Loucy (cell line): ENCODE data around the gene LCOR.

ENCODE experiments used
- H2AFZ ChIP-seq: fragments of 200-600 bp; sonication (generic); 2 replicates; pipeline ENCODE4 v1.6.0; 2016; ENCODE audit warnings: antibody characterized with exemption, mild to moderate bottlenecking, low read length, moderate library complexity
- H3F3A ChIP-seq: fragments of 200-600 bp; 2 replicates; pipeline ENCODE4 v1.6.0; 2016; ENCODE audit warnings: antibody characterized with exemption, low read depth, mild to moderate bottlenecking
- H3K27me3 ChIP-seq: fragments of 200-600 bp; sonication (generic); 2 replicates; pipeline ENCODE4 v1.6.1; 2014; ENCODE audit warnings: low read length, mild to moderate bottlenecking; ENCODE audit not compliant: insufficient read depth, poor library complexity, severe bottlenecking
- H3K36me3 ChIP-seq: fragments of 200-600 bp; sonication (generic); 2 replicates; pipeline ENCODE4 v1.6.1; 2016; ENCODE audit warnings: low read length; ENCODE audit not compliant: insufficient read depth
- H3K4me1 ChIP-seq: fragments of 200-600 bp; sonication (generic); 2 replicates; pipeline ENCODE4 v1.5.1; 2014; ENCODE audit warnings: low read length, mild to moderate bottlenecking; ENCODE audit not compliant: insufficient read depth, poor library complexity, severe bottlenecking
- H3K4me2 ChIP-seq: fragments of 200-600 bp; sonication (generic); 2 replicates; pipeline ENCODE4 v1.6.0; 2014; ENCODE audit warnings: antibody characterized with exemption, low read length, low read depth, mild to moderate bottlenecking; ENCODE audit not compliant: poor library complexity, severe bottlenecking
- H3K4me3 ChIP-seq: fragments of 200-600 bp; sonication (generic); 2 replicates; pipeline ENCODE4 v1.5.1; 2014; ENCODE audit warnings: low read length, mild to moderate bottlenecking, mixed read lengths; ENCODE audit not compliant: poor library complexity, severe bottlenecking
- H3K79me2 ChIP-seq: fragments of 200-600 bp; sonication (generic); 2 replicates; pipeline ENCODE4 v1.6.1; 2014; ENCODE audit warnings: low read length; ENCODE audit not compliant: insufficient read depth
- H3K9ac ChIP-seq: fragments of 200-600 bp; sonication (generic); 2 replicates; pipeline ENCODE4 v1.6.0; 2014; ENCODE audit warnings: mild to moderate bottlenecking, low read depth, low read length, moderate library complexity; ENCODE audit not compliant: poor library complexity, severe bottlenecking
- H3K9me2 ChIP-seq: fragments of 200-600 bp; sonication (generic); replicated peaks from 2 replicates; pipeline ENCODE4 v1.6.1; 2016; ENCODE audit warnings: low read depth, low read length, mixed read lengths
- H3K9me3 ChIP-seq: fragments of 200-600 bp; sonication (generic); 2 replicates; pipeline ENCODE4 v1.6.1; 2014; ENCODE audit warnings: mild to moderate bottlenecking, antibody characterized with exemption, low read length, low read depth; ENCODE audit not compliant: insufficient read depth
- H4K20me1 ChIP-seq: fragments of 200-600 bp; sonication (generic); 2 replicates; pipeline ENCODE4 v1.6.0; 2014; ENCODE audit warnings: antibody characterized with exemption, low read length, mild to moderate bottlenecking; ENCODE audit not compliant: insufficient read depth, poor library complexity, severe bottlenecking
- EZH2phosphoT487 ChIP-seq: fragments of 200-600 bp; IDR thresholded peaks from 2 replicates; pipeline ENCODE4 v1.6.1; 2018; ENCODE audit warnings: antibody characterized with exemption, mild to moderate bottlenecking, moderate library complexity, borderline replicate concordance
- TF ChIP-seq, protein P1 (sequence below): fragments of 200-600 bp; sonication (generic); conservative IDR thresholded peaks from 2 replicates; pipeline ENCODE4 v1.5.1; 2014; ENCODE audit warnings: mild to moderate bottlenecking, antibody characterized with exemption, low read length

Gene LCOR

GRCh38 chr10:97003804-97004201, 171.7 kb downstream of the LCOR start:
- Histone ChIP-seq H3K36me3 (no peaks in the 10 kb centered on the region), H3K9me3 (peaks cover 11% of the 10 kb centered on the region), H2AFZ (no peak overlapping the region), H3K9ac (no peak overlapping the region), H3K27me3 (no peaks in the 10 kb centered on the region), H3K4me1 (no peaks in the 10 kb centered on the region), H3K9me2 (no peaks in the 10 kb centered on the region), H3K4me2 (no peak overlapping the region), H3K79me2 (no peaks in the 10 kb centered on the region), H3K4me3 (no peak overlapping the region), H4K20me1 (no peaks in the 10 kb centered on the region), H3F3A (no peaks in the 10 kb centered on the region)
- TF ChIP-seq EZH2phosphoT487: no peak
- TF ChIP-seq, protein P1, sequence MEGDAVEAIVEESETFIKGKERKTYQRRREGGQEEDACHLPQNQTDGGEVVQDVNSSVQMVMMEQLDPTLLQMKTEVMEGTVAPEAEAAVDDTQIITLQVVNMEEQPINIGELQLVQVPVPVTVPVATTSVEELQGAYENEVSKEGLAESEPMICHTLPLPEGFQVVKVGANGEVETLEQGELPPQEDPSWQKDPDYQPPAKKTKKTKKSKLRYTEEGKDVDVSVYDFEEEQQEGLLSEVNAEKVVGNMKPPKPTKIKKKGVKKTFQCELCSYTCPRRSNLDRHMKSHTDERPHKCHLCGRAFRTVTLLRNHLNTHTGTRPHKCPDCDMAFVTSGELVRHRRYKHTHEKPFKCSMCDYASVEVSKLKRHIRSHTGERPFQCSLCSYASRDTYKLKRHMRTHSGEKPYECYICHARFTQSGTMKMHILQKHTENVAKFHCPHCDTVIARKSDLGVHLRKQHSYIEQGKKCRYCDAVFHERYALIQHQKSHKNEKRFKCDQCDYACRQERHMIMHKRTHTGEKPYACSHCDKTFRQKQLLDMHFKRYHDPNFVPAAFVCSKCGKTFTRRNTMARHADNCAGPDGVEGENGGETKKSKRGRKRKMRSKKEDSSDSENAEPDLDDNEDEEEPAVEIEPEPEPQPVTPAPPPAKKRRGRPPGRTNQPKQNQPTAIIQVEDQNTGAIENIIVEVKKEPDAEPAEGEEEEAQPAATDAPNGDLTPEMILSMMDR: no peak

DNA sequence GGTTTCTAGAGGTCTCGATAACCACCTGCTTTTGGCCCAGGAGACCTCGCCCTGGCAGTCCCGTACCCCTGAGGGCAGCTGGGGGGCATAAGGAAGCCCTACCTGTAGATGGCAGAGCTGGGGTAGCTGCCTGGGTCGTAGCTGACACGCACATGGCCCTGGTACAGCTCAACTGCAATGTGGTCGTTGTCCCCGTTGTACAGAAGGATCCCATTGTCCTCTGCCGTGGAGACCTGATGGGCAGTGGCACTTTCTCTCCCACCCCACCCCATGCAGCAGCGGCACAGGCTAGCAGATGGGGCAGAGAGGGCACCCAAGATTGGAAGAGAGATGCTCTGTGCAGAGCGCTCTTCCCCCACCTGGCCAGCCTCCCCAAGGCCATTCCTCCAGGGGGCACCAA, 172.5 kb downstream of the LCOR start:
- Histone ChIP-seq H3K27me3 (no peaks in the 10 kb centered on the region), H3F3A (no peaks in the 10 kb centered on the region), H3K4me1 (no peaks in the 10 kb centered on the region), H3K4me3 (no peak overlapping the region), H3K36me3 (no peaks in the 10 kb centered on the region), H3K4me2 (no peak overlapping the region), H3K9me3 (peaks cover 11% of the 10 kb centered on the region), H3K9me2 (no peaks in the 10 kb centered on the region), H3K9ac (no peak overlapping the region), H4K20me1 (no peaks in the 10 kb centered on the region), H2AFZ (no peak overlapping the region), H3K79me2 (no peaks in the 10 kb centered on the region)
- TF ChIP-seq EZH2phosphoT487: no peak
- TF ChIP-seq, protein P1: no peak

- Histone ChIP-seq H2AFZ (no peak overlapping the region), H3K4me3 (no peak overlapping the region), H3K36me3 (no peaks in the 10 kb centered on the region), H3K27me3 (no peaks in the 10 kb centered on the region), H3K9me3 (peaks cover 11% of the 10 kb centered on the region), H3K9ac (no peak overlapping the region), H4K20me1 (no peaks in the 10 kb centered on the region), H3F3A (no peaks in the 10 kb centered on the region), H3K4me1 (no peaks in the 10 kb centered on the region), H3K79me2 (no peaks in the 10 kb centered on the region), H3K9me2 (no peaks in the 10 kb centered on the region), H3K4me2 (no peak overlapping the region)
- TF ChIP-seq EZH2phosphoT487: no peak
- TF ChIP-seq, protein P1: no peak
Measured at GRCh38 chr10:97005349-97005748, 173.3 kb downstream of the LCOR start.
